ENCODE data around the gene IGF1R.

IGF1R gene

GRCh38 chr15:98937413-98938104 lies 289.2 kb downstream of the IGF1R start:
- H3K4me1 ChIP-seq, result no peaks in the 10 kb centered on the region
- H3K4me3 ChIP-seq, result no peak overlapping the region
- H3K9ac ChIP-seq, result no peak overlapping the region
- no peaks in the 10 kb centered on the region for H3K9me3 ChIP-seq (replicated peaks in 1 of 11)
- H3K36me3 ChIP-seq, result peaks cover 97 to 100% (median 100%) of the 10 kb centered on the region in 11 experiments
- H3K4me2 ChIP-seq, result no peak overlapping the region
- no peaks in the 10 kb centered on the region for H3K27me3 ChIP-seq
- no peak overlapping the region for H3K27ac ChIP-seq
- peaks cover 0 to 30% (median 4%) of the 10 kb centered on the region in 11 experiments; a peak in 6 of 22 replicates for H4K20me1 ChIP-seq
- TF ChIP-seq Cebpa-rat (IDR thresholded peaks at IDR 0.05), result no peak

GRCh38 chr15:98938105-98938417 lies 289.7 kb downstream of the IGF1R start:
- H4K20me1 ChIP-seq, result peaks cover 0 to 31% (median 4%) of the 10 kb centered on the region in 11 experiments; a peak in 7 of 22 replicates
- peaks cover 97 to 100% (median 100%) of the 10 kb centered on the region in 11 experiments for H3K36me3 ChIP-seq
- no peak for TF ChIP-seq Cebpa-rat (IDR thresholded peaks at IDR 0.05)
- H3K4me2 ChIP-seq, result no peak overlapping the region
- peaks cover 0 to 3% (median 0%) of the 10 kb centered on the region in 10 experiments; a peak in 4 of 20 replicates for H3K4me1 ChIP-seq
- no peaks in the 10 kb centered on the region for H3K27me3 ChIP-seq
- H3K9ac ChIP-seq, result no peak overlapping the region
- no peak overlapping the region for H3K27ac ChIP-seq
- H3K9me3 ChIP-seq (replicated peaks in 1 of 11), result no peaks in the 10 kb centered on the region
- H3K4me3 ChIP-seq, result no peak overlapping the region

GRCh38 chr15:98938799-98939198 lies 290.5 kb downstream of the IGF1R start:
- Histone ChIP-seq H3K4me1 (peaks cover 0 to 8% (median 0%) of the 10 kb centered on the region in 10 experiments; a peak in 6 of 20 replicates), H3K36me3 (peaks cover 97 to 100% (median 100%) of the 10 kb centered on the region in 11 experiments), H3K4me3 (no peak overlapping the region), H3K27me3 (no peaks in the 10 kb centered on the region), H3K4me2 (no peak overlapping the region), H3K9ac (no peak overlapping the region), H3K9me3 (replicated peaks in 1 of 11) (no peaks in the 10 kb centered on the region), H3K27ac (no peak overlapping the region), H4K20me1 (peaks cover 0 to 27% (median 4%) of the 10 kb centered on the region in 11 experiments; a peak in 8 of 22 replicates)
- TF ChIP-seq Cebpa-rat (IDR thresholded peaks at IDR 0.05), result no peak

GRCh38 chr15:98939311-98940080 lies 291.2 kb downstream of the IGF1R start:
- no peaks in the 10 kb centered on the region for H3K9me3 ChIP-seq (replicated peaks in 1 of 11)
- H3K36me3 ChIP-seq, result peaks cover 97 to 100% (median 100%) of the 10 kb centered on the region in 11 experiments
- TF ChIP-seq Cebpa-rat (IDR thresholded peaks at IDR 0.05), result 0 out of 22 replicates have a peak, but pooled peaks of 1 of the 11 experiments have one; percentile 6
- H3K4me2 ChIP-seq, result no peak overlapping the region
- no peak overlapping the region for H3K4me3 ChIP-seq
- H3K4me1 ChIP-seq, result peaks cover 0 to 8% (median 0%) of the 10 kb centered on the region in 10 experiments; a peak in 6 of 20 replicates
- no peak overlapping the region for H3K27ac ChIP-seq
- no peaks in the 10 kb centered on the region for H3K27me3 ChIP-seq
- H3K9ac ChIP-seq, result no peak overlapping the region
- peaks cover 0 to 28% (median 4%) of the 10 kb centered on the region in 11 experiments; a peak in 8 of 22 replicates for H4K20me1 ChIP-seq

GRCh38 chr15:98941595-98942255 lies 293.4 kb downstream of the IGF1R start:
- peaks cover 0 to 37% (median 19%) of the 10 kb centered on the region in 11 experiments; a peak in 11 of 22 replicates for H4K20me1 ChIP-seq
- no peak overlapping the region for H3K27ac ChIP-seq
- H3K4me1 ChIP-seq, result peaks cover 0 to 8% (median 6%) of the 10 kb centered on the region in 10 experiments; a peak in 9 of 20 replicates
- H3K27me3 ChIP-seq, result no peaks in the 10 kb centered on the region
- peaks cover 88 to 99% (median 97%) of the 10 kb centered on the region in 11 experiments for H3K36me3 ChIP-seq
- H3K9ac ChIP-seq, result no peak overlapping the region
- no peaks in the 10 kb centered on the region for H3K9me3 ChIP-seq (replicated peaks in 1 of 11)
- H3K4me3 ChIP-seq, result no peak overlapping the region
- H3K4me2 ChIP-seq, result no peak overlapping the region
- TF ChIP-seq Cebpa-rat (IDR thresholded peaks at IDR 0.05), result no peak

- Histone ChIP-seq H3K36me3 (peaks cover 87 to 99% (median 98%) of the 10 kb centered on the region in 11 experiments), H3K9ac (no peak overlapping the region), H4K20me1 (peaks cover 0 to 43% (median 21%) of the 10 kb centered on the region in 11 experiments; a peak in 11 of 22 replicates), H3K27ac (0 out of 22 replicates have a peak overlapping the region, but pooled peaks of 1 of the 11 experiments have one; percentile 13), H3K9me3 (replicated peaks in 1 of 11) (no peaks in the 10 kb centered on the region), H3K4me2 (no peak overlapping the region), H3K4me1 (peaks cover 0 to 8% (median 7%) of the 10 kb centered on the region in 10 experiments; a peak in 9 of 20 replicates), H3K4me3 (no peak overlapping the region), H3K27me3 (no peaks in the 10 kb centered on the region)
- no peak for TF ChIP-seq Cebpa-rat (IDR thresholded peaks at IDR 0.05)
Measured at GRCh38 chr15:98942431-98942830, 294.1 kb downstream of the IGF1R start.

- Histone ChIP-seq H3K36me3 (peaks cover 87 to 99% (median 98%) of the 10 kb centered on the region in 11 experiments), H4K20me1 (peaks cover 0 to 47% (median 21%) of the 10 kb centered on the region in 11 experiments; a peak in 11 of 22 replicates), H3K4me2 (no peak overlapping the region), H3K27me3 (no peaks in the 10 kb centered on the region), H3K4me1 (peaks cover 0 to 8% (median 7%) of the 10 kb centered on the region in 10 experiments; a peak in 9 of 20 replicates), H3K9me3 (replicated peaks in 1 of 11) (no peaks in the 10 kb centered on the region), H3K27ac (0 out of 22 replicates have a peak overlapping the region, but pooled peaks of 2 of the 11 experiments have one; percentile 13 to 31), H3K4me3 (no peak overlapping the region), H3K9ac (no peak overlapping the region)
- TF ChIP-seq Cebpa-rat (IDR thresholded peaks at IDR 0.05), result no peak
Measured at GRCh38 chr15:98943051-98943508, 294.7 kb downstream of the IGF1R start.

- no peak overlapping the region; a peak in 1 of 22 replicates for H3K4me2 ChIP-seq
- H3K27ac ChIP-seq, result 0 out of 22 replicates have a peak overlapping the region, but pooled peaks of 1 of the 11 experiments have one; percentile 31
- H3K4me1 ChIP-seq, result peaks cover 0 to 8% (median 7%) of the 10 kb centered on the region in 10 experiments; a peak in 9 of 20 replicates
- no peak for TF ChIP-seq Cebpa-rat (IDR thresholded peaks at IDR 0.05)
- H3K9me3 ChIP-seq (replicated peaks in 1 of 11), result no peaks in the 10 kb centered on the region
- H3K36me3 ChIP-seq, result peaks cover 87 to 99% (median 98%) of the 10 kb centered on the region in 11 experiments
- no peak overlapping the region for H3K9ac ChIP-seq
- H3K4me3 ChIP-seq, result no peak overlapping the region
- peaks cover 0 to 53% (median 21%) of the 10 kb centered on the region in 11 experiments; a peak in 11 of 22 replicates for H4K20me1 ChIP-seq
- H3K27me3 ChIP-seq, result no peaks in the 10 kb centered on the region
Measured at GRCh38 chr15:98943601-98944151, 295.3 kb downstream of the IGF1R start.

Measured in BLaER1 treated with 17β-estradiol and CSF1 and Interleukin-3, amounts not matched to agents 10 nM and 100 nM (cell line).